GM18907 (cell line): Measurements from ENCODE around the gene NTNG2.

Experiments
- ATAC-seq: cut with Tn5 transposase; IDR thresholded peaks from one replicate; pipeline ENCODE4 v1.9.1; 2021; ENCODE audit warnings: mild to moderate bottlenecking, moderate library complexity; ENCODE audit not compliant: unreplicated experiment

Gene NTNG2

GRCh38 chr9:132169672-132170392 is 8.0 kb downstream of the NTNG2 start:
- ATAC-seq = no peak

GRCh38 chr9:132171702-132172101 is 9.8 kb downstream of the NTNG2 start:
- no peak for ATAC-seq

GRCh38 chr9:132172185-132172584 is 10.3 kb downstream of the NTNG2 start:
- ATAC-seq = no peak

- no peak for ATAC-seq
Observed at GRCh38 chr9:132175431-132175830, 13.6 kb downstream of the NTNG2 start.

GRCh38 chr9:132176338-132176737 is 14.5 kb downstream of the NTNG2 start:
- ATAC-seq = no peak

GRCh38 chr9:132181796-132182313 is 20.0 kb downstream of the NTNG2 start:
- no peak for ATAC-seq

- no peak for ATAC-seq
Observed at GRCh38 chr9:132182314-132183091, 20.6 kb downstream of the NTNG2 start.

GRCh38 chr9:132183134-132183533 is 21.3 kb downstream of the NTNG2 start:
- ATAC-seq = no peak

GRCh38 chr9:132183715-132184114 is 21.9 kb downstream of the NTNG2 start:
- ATAC-seq = no peak

- no peak for ATAC-seq
Observed at GRCh38 chr9:132184124-132184523, 22.3 kb downstream of the NTNG2 start.

GRCh38 chr9:132185073-132186009 is 23.5 kb downstream of the NTNG2 start:
- no peak for ATAC-seq

- ATAC-seq = no peak
Observed at GRCh38 chr9:132187121-132187620, 25.3 kb downstream of the NTNG2 start.

GRCh38 chr9:132190966-132191365 is 29.1 kb downstream of the NTNG2 start:
- ATAC-seq = no peak

GRCh38 chr9:132192728-132193127 is 30.9 kb downstream of the NTNG2 start:
- no peak for ATAC-seq

GRCh38 chr9:132193227-132194124 is 31.6 kb downstream of the NTNG2 start:
- no peak for ATAC-seq

- no peak for ATAC-seq
Observed at GRCh38 chr9:132194508-132194907, 32.6 kb downstream of the NTNG2 start.

- ATAC-seq = no peak
Observed at GRCh38 chr9:132197315-132197714, 35.5 kb downstream of the NTNG2 start.

GRCh38 chr9:132197856-132198550 is 36.1 kb downstream of the NTNG2 start:
- ATAC-seq = no peak

GRCh38 chr9:132199056-132199455 is 37.2 kb downstream of the NTNG2 start:
- ATAC-seq = no peak
